Stimulated activated CD4-positive, alpha-beta T cell treated with anti-CD3 and anti-CD28 coated beads, Interleukin-1b, Interleukin-23, amount 100 ng/mL, for 24 hours (primary cell): ENCODE data around the gene PKDCC.

ENCODE experiments used
- DNase-seq, 4 experiments: peaks; one replicate each; pipeline ENCODE4 v3.0.0-alpha.2; 2020; ENCODE audit warnings: low read depth in 4 of 4, low spot score in 1 of 4

The PKDCC gene

GRCh38 chr2:42049221-42050009 is 1.6 kb downstream of the PKDCC start:
- DNase-seq = no peak

- no peak for DNase-seq
Measured at GRCh38 chr2:42050010-42050702, 2.3 kb downstream of the PKDCC start.

GRCh38 chr2:42050703-42051542 is 3.1 kb downstream of the PKDCC start:
- no peak for DNase-seq

- no peak for DNase-seq
Measured at GRCh38 chr2:42051543-42052235, 3.9 kb downstream of the PKDCC start.

GRCh38 chr2:42052702-42053481 is 5.1 kb downstream of the PKDCC start:
- DNase-seq = no peak

GRCh38 chr2:42053482-42053790 is 5.6 kb downstream of the PKDCC start:
- DNase-seq = no peak

GRCh38 chr2:42053791-42054701 is 6.2 kb downstream of the PKDCC start:
- no peak for DNase-seq

- DNase-seq = no peak
Measured at GRCh38 chr2:42054714-42055430, 7.1 kb downstream of the PKDCC start.

- DNase-seq = no peak
Measured at GRCh38 chr2:42055573-42056514, 8.0 kb downstream of the PKDCC start.

- no peak for DNase-seq
Measured at GRCh38 chr2:42057159-42057901, 9.5 kb downstream of the PKDCC start.

GRCh38 chr2:42057902-42058450 is 10.2 kb downstream of the PKDCC start:
- no peak for DNase-seq

GRCh38 chr2:42059261-42059898 is 11.6 kb downstream of the PKDCC start:
- DNase-seq = no peak

- DNase-seq = no peak
Measured at GRCh38 chr2:42060028-42060427, 12.2 kb downstream of the PKDCC start.

GRCh38 chr2:42060718-42061619 is 13.1 kb downstream of the PKDCC start:
- DNase-seq = no peak

- no peak for DNase-seq
Measured at GRCh38 chr2:42061839-42062238, 14.0 kb downstream of the PKDCC start.
